ENCODE measurements around the gene DNAJB7.
"Not testable (repeated sequence)": the region's sequence is repeated elsewhere in the genome, so short reads cannot be mapped to it uniquely, and the experiment has no call there.

Gene DNAJB7

GRCh38 chr22:40838486-40838885, 23.4 kb downstream of the DNAJB7 start:
- DNase-seq: no peak

DNA sequence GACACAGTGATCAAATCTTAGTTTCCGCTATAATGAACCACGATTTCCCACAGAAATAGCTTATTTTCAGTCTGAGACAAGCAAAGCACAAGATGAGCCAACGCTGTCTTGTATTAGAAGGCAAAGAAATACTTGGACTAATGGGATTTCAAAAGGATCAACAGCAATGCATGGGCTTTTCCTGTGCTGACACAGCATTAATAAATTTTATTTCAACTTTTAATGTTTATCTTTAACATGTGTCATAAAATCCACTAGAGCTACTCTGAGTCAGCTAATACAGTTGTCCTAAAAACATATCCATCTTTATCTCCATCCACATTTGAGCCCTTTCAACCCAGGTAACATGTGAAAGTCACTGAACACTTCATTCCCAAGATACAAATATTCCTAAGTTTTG, 27.3 kb downstream of the DNAJB7 start:
- DNase-seq: no peak

DNA sequence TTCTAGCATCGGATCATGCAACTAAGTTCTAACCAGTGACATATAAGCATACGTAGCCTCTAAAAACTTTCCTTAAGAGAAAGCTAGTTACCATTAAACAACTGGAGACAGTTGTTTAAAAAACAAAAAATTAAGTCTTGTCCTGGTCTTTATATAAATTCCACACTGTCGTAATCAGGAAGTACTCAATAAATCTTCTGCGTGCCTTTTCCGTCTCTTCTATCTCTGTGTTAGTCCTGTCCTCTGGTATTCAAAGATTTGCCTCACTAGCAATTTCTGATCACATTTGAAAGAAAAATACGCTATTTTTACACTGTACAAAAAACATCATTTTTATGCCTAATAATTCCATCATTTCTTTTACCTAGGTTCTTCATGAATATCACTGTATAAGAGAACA, 32.8 kb downstream of the DNAJB7 start:
- no peak for DNase-seq

GRCh38 chr22:40826984-40827741, 34.8 kb downstream of the DNAJB7 start:
- DNase-seq: no peak

DNA sequence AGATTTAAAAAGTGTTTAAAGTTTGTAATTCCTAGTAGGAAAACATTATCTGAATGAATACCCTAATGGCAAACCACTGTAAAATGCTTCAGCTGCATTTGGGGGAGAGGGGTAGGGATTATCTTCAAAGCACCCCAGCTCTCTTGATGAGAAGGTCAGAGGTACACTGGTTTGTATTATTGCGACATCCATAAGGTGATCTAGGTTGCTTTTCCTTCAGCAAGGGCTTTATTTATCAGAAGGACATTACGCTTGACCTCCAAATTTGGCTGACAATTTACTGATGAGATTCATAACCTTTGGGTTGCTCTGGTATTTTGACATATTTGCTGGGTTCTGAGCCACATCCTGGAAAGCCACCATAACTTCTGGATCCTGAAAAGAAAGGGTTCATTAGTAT, 35.6 kb downstream of the DNAJB7 start:
- not testable (repeated sequence) for DNase-seq

GRCh38 chr22:40823426-40823825, 38.5 kb downstream of the DNAJB7 start:
- DNase-seq: no peak

GRCh38 chr22:40819599-40820140, 42.2 kb downstream of the DNAJB7 start:
- no peak for DNase-seq

DNA sequence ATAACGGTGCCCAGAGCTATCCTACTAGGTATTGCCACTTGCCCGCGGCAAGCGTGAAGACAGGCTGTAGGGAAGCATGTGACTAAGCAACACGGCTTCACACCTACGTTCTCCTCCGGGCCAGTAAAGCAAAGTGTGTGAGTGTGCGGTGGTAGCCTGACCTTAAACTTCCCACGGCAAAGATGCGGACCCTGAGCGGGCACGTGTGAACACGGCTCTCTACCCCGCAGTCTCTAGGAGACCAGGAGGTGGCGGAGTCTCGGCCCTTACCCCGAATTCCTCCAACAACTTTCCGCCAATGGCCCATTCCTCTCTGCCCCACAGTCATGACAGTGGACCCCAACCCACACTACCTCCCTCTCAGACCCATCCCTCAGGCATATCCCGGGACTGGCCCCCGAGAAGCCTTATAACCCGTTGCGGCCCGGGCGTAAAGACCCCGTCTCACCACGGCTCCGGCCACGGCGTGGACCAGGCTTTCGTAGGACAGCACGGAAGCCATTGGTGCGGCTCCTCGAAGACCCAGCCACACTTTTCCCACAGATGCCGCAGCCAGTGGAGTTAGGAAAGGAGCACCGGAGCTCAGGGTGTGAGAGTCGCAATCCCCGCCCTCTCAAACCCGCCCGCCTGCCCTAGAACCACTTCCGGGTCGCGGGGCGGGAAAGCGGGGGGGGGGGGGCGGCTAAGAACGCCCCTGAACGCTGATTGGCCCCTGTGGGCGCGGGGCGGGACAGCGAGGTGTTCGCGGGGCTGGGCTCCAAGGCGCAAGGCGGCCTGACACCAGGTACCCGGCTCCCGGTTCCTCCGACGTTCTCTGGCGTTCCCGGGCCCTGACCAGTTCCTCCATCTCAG, 42.9 kb downstream of the DNAJB7 start, which contains the start of gene SLC25A17:
Gene SLC25A17, minus strand, starts transcription at position 600 of the 852 bp plus-strand sequence. Its CDS starts 98 bp downstream, at position 502.
- DNase-seq: peak; percentile 82 to 89

DNA sequence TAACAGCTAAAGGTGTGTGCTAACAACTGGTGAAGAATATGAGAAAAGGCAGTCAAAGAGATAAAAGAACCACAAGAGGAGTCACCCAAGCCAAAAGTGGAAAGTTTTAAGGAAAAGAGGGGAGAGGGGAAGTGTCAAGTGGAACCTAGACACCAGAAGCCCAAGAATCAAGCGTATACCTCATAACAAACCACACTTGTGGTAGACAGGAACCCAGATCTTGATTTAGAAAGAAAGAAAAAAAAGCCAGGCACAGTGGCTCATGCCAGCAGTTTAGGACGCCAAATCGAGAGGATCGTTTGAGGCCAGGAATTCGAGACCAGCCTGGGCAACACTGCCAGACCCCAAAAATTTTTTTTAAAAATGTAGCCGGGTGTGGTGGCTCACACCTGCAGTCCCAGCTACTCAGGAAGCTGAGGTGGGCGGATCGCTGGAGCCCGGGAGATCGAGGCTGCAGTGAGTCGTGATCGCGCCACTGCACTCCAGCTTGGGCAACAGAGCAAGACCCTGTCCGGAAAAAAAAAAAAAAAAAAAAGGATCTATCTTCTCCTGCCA, 43.6 kb downstream of the DNAJB7 start:
- peak in 1 of 2 donors; percentile 24 for DNase-seq

DNA sequence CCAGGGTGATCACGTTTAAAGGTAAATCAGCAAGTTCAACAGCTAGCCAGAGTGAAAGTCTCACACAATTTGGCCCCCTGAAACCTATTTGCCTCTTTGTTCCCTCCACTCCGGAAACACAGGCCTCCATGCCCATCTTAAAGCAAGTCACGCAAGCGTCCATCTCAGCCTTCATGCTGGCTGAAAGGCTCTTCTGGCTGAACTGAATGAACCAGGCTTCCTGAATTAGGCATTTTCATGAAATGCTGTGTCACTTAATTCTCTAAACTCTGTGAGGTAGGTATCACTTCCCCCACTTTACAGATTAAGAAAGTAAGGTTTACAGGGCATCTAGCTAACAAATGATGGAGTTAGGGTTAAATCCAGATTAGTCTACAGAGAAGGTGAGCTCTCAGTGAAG, 44.2 kb downstream of the DNAJB7 start:
- DNase-seq: no peak

- DNase-seq: no peak
Measured at GRCh38 chr22:40813912-40814315, 48.0 kb downstream of the DNAJB7 start.

Data from CD4-positive, alpha-beta T cell treated with Interferon alpha-2 for 1 hour (primary cell).